CD14-positive monocyte (primary cell): Measurements from ENCODE around the gene TSPAN7. TPM values are rescaled to one million over a fixed set of nuclear protein-coding genes. Genes with fewer than 3 reads are reported as not detected.

Source experiments
- DNase-seq, 3 donors: peaks; one replicate each; pipeline ENCODE4 v3.0.0-alpha.2; 2011 to 2022
- H2AFZ ChIP-seq: 2 replicates; pipeline ENCODE4 v1.6.0; 2012; ENCODE audit warnings: mild to moderate bottlenecking, low read depth, low read length, inconsistent platforms; ENCODE audit not compliant: insufficient read depth, poor library complexity, severe bottlenecking
- H3K27ac ChIP-seq, 2 donors: 1 replicate in 1 of 2; 2 replicates in 1 of 2; pipeline ENCODE4 v1.5.1; 2012 to 2013; ENCODE audit warnings: low read length in 2 of 2, control low read depth in 1 of 2, inconsistent platforms in 1 of 2, low read depth in 1 of 2, mild to moderate bottlenecking in 1 of 2
- H3K27me3 ChIP-seq, 2 donors: one replicate each; pipeline versions ENCODE4 v1.6.0 to v1.6.1; 2011 to 2013; ENCODE audit warnings: low read length in 2 of 2; ENCODE audit not compliant: control insufficient read depth in 2 of 2, insufficient read depth in 2 of 2
- H3K36me3 ChIP-seq, 2 donors: replicated peaks in 1 of 2; 1 replicate in 1 of 2; 2 replicates in 1 of 2; pipeline versions ENCODE4 v1.5.1 to v1.6.1; 2012 to 2013; ENCODE audit warnings: low read length in 2 of 2, control low read depth in 1 of 2, inconsistent platforms in 1 of 2, mild to moderate bottlenecking in 1 of 2; ENCODE audit not compliant: insufficient read depth in 2 of 2, control insufficient read depth in 1 of 2
- H3K4me1 ChIP-seq, 2 donors: 1 replicate in 1 of 2; 2 replicates in 1 of 2; pipeline versions ENCODE4 v1.5.1 to v1.6.1; 2012 to 2013; ENCODE audit warnings: low read length in 2 of 2, control low read depth in 1 of 2, inconsistent platforms in 1 of 2, mild to moderate bottlenecking in 1 of 2, moderate library complexity in 1 of 2; ENCODE audit not compliant: insufficient read depth in 2 of 2, control insufficient read depth in 1 of 2
- H3K4me2 ChIP-seq: replicated peaks from 2 replicates; pipeline ENCODE3; 2012; ENCODE audit warnings: low read length, moderate library complexity, mild to moderate bottlenecking; ENCODE audit not compliant: poor library complexity, severe bottlenecking; ENCODE audit errors: extremely low read depth
- H3K4me3 ChIP-seq, 3 experiments: fragments of 200-600 bp in 1 of 3; sonication (generic) in 1 of 3; replicated peaks in 1 of 3; 1 replicate in 2 of 3; 2 replicates in 1 of 3; pipeline ENCODE4 v1.5.1; 2011 to 2013; ENCODE audit warnings: low read length in 3 of 3, mild to moderate bottlenecking in 3 of 3, control low read depth in 2 of 3, low read depth in 2 of 3, inconsistent platforms in 1 of 3, moderate library complexity in 1 of 3
- H3K79me2 ChIP-seq: 2 replicates; pipeline ENCODE4 v1.6.0; 2012; ENCODE audit warnings: mild to moderate bottlenecking, control low read depth, inconsistent platforms, low read length, moderate library complexity; ENCODE audit not compliant: insufficient read depth
- H3K9ac ChIP-seq: 2 replicates; pipeline ENCODE4 v1.6.0; 2017; ENCODE audit warnings: low read length, mild to moderate bottlenecking; ENCODE audit not compliant: insufficient read depth, poor library complexity, severe bottlenecking
- H3K9me3 ChIP-seq, 2 donors: replicated peaks in 1 of 2; 1 replicate in 1 of 2; 2 replicates in 1 of 2; pipeline versions ENCODE4 v1.5.1 to v1.6.1; 2012 to 2013; ENCODE audit warnings: low read length in 2 of 2, control low read depth in 1 of 2; ENCODE audit not compliant: control insufficient read depth in 1 of 2, insufficient read depth in 1 of 2
- H4K20me1 ChIP-seq: 2 replicates; pipeline ENCODE4 v1.6.0; 2012; ENCODE audit warnings: mild to moderate bottlenecking, low read length, control low read depth, moderate library complexity; ENCODE audit not compliant: insufficient read depth
- H3K27ac Mint-ChIP-seq, 7 donors: one replicate each; pipeline ENCODE4 v1.8.0; 2020; ENCODE audit warnings: mild to moderate bottlenecking in 7 of 7, mixed read lengths in 7 of 7, moderate library complexity in 6 of 7, inconsistent platforms in 2 of 7
- H3K27me3 Mint-ChIP-seq, 3 donors: one replicate each; pipeline ENCODE4 v1.8.0; 2021 to 2022; ENCODE audit warnings: low read depth in 3 of 3, mild to moderate bottlenecking in 3 of 3, mixed read lengths in 3 of 3, moderate library complexity in 3 of 3, inconsistent platforms in 1 of 3
- H3K36me3 Mint-ChIP-seq, 2 donors: one replicate each; pipeline ENCODE4 v1.8.0; 2020; ENCODE audit warnings: mixed read lengths in 2 of 2, inconsistent platforms in 1 of 2, mild to moderate bottlenecking in 1 of 2
- H3K4me1 Mint-ChIP-seq: one replicate; pipeline ENCODE4 v1.8.0; 2020; ENCODE audit warnings: mild to moderate bottlenecking, mixed read lengths
- H3K4me3 Mint-ChIP-seq, 2 donors: one replicate each; pipeline ENCODE4 v1.8.0; 2020; ENCODE audit warnings: mild to moderate bottlenecking in 2 of 2, mixed read lengths in 2 of 2, moderate library complexity in 1 of 2
- H3K9me3 Mint-ChIP-seq, 7 donors: one replicate each; pipeline ENCODE4 v1.8.0; 2020 to 2022; ENCODE audit warnings: mixed read lengths in 7 of 7, mild to moderate bottlenecking in 6 of 7, moderate library complexity in 6 of 7, inconsistent platforms in 2 of 7
- CTCF ChIP-seq: fragments of 200-600 bp; IDR thresholded peaks from one replicate; pipeline ENCODE4 v1.8.0; 2022; ENCODE audit warnings: antibody characterized with exemption, mild to moderate bottlenecking
- WGBS: methylation state at CpG from one replicate; pipeline ENCODE4 v1.1.5; 2013; ENCODE audit warnings: missing lambda C conversion rate; ENCODE audit not compliant: insufficient coverage; 5-methylcytosine and 5-hydroxymethylcytosine counted together
- intact Hi-C, 2 donors: fragments of 100-400 bp; cut with micrococcal nuclease; formaldehyde crosslinking; loops; one replicate each; pipeline versions ENCODE4 v1.15.0 to v1.15.1; 2023
- polyA plus RNA-seq, 3 donors: library from polyadenylated mRNA; depleted of rRNA in 1 of 3; unstranded in 2 of 3; stranded (reverse) in 1 of 3; fragments of 300-500 nt in 2 of 3; fragments of >200 nt in 1 of 3; fragmentation: Illumina TruSeq in 2 of 3; gene quantifications; 1 replicate in 2 of 3; 2 replicates in 1 of 3; pipeline ENCODE4 v1.2.3, GENCODE V29; 2012 to 2021

Gene TSPAN7
- polyA plus RNA-seq, 3 donors: not detected

- Histone ChIP-seq H3K9ac (no peak overlapping the region), H3K79me2 (no peaks in the 10 kb centered on the region), H3K9me3 (no peaks in the 10 kb centered on the region), H3K27ac (no peak overlapping the region), H3K36me3 (no peaks in the 10 kb centered on the region), H3K4me2 (no peak overlapping the region), H3K4me1 (no peaks in the 10 kb centered on the region), H4K20me1 (no peaks in the 10 kb centered on the region), H3K4me3 (no peak overlapping the region), H2AFZ (no peak overlapping the region), H3K27me3 (peaks cover 0 to 2% of the 10 kb centered on the region in 2 donors)
- no CpG with 5 or more reads among the region's 2 CpGs for WGBS
- DNase-seq: no peak
- Mint-ChIP-seq H3K4me3 (no peak overlapping the region), H3K27ac (no peak overlapping the region), H3K36me3 (no peaks in the 10 kb centered on the region), H3K4me1 (no peaks in the 10 kb centered on the region), H3K9me3 (no peaks in the 10 kb centered on the region), H3K27me3 (peaks cover 0 to 4% (median 0%) of the 10 kb centered on the region in 3 donors)
- no peak for TF ChIP-seq CTCF
- intact Hi-C loops: no loop called here
These were observed 90.6 kb downstream of the TSPAN7 start for GRCh38 chrX:38651625-38652601.

GRCh38 chrX:38652934-38653442 is 91.6 kb downstream of the TSPAN7 start:
- no peaks in the 10 kb centered on the region for H3K9me3 ChIP-seq
- no peak overlapping the region for H2AFZ ChIP-seq
- WGBS: 86% methylated on average over 2 of the region's 13 CpGs
- Mint-ChIP-seq H3K27me3 (peaks cover 0 to 4% (median 0%) of the 10 kb centered on the region in 3 donors), H3K36me3 (no peaks in the 10 kb centered on the region), H3K4me1 (peaks cover 2% of the 10 kb centered on the region), H3K9me3 (no peaks in the 10 kb centered on the region), H3K27ac (no peak overlapping the region), H3K4me3 (no peak overlapping the region)
- TF ChIP-seq CTCF: no peak
- no peak for DNase-seq
- H3K4me1 ChIP-seq: no peaks in the 10 kb centered on the region
- H4K20me1 ChIP-seq: no peaks in the 10 kb centered on the region
- no peak overlapping the region for H3K9ac ChIP-seq
- H3K4me2 ChIP-seq: no peak overlapping the region
- intact Hi-C loops: no loop called here
- H3K36me3 ChIP-seq: no peaks in the 10 kb centered on the region
- no peak overlapping the region for H3K4me3 ChIP-seq
- peaks cover 0 to 2% of the 10 kb centered on the region in 2 donors for H3K27me3 ChIP-seq
- H3K27ac ChIP-seq: no peak overlapping the region
- H3K79me2 ChIP-seq: no peaks in the 10 kb centered on the region
